ENCODE results near the gene LRRK1.

DNA sequence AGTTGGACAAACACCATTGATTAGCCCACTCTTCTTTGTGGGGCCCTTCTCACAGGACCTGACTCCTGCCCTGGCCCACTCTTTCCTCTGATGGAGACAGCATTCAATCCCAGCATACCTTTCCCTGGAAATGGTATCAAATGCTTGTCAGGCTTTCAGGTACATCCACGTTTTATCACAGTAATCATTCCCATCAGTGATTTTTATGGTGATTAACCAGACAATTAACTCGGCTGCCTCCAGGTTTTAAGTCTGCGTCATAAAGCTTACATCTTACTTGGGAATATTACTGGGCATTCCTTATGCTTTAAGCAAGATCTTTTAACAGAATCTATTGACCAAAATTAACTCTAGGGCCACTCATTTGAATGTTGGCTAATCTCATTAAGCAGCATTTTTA is 33.4 kb downstream of the LRRK1 start:
- TF ChIP-seq POLR2A (IDR thresholded peaks at IDR 0.05; ENCODE audit: low read length), result no peak
- TF ChIP-seq GATA1 (IDR thresholded peaks at IDR 0.05; ENCODE audit: low read depth, low read length), result no peak
